Measurements from ENCODE around the gene RELB.

RELB gene

DNA sequence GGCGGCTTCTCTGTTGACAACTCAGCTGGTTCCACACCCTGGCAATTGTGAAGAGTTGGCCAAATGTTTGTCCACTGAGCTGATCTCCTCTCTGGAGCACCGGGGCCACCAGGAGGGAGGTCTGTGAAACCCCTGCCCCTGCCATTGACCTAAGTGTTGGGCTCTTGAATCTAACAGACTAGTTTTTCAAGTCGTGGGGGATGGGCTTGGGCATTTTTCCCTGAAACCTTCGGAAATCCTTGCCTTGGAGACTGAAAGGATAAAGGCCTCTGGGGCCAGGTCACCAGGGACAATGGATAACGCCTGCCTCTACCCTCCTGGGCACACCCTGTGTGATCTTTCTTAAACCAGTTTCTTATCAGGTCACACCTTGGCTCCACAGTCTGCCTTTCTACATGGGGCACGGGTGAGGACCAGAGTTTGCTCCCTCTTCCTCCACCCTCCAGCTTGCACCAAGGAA lies 78.7 kb downstream of the RELB start:
- DNase-seq (ENCODE audit: low spot score): no peak

DNA sequence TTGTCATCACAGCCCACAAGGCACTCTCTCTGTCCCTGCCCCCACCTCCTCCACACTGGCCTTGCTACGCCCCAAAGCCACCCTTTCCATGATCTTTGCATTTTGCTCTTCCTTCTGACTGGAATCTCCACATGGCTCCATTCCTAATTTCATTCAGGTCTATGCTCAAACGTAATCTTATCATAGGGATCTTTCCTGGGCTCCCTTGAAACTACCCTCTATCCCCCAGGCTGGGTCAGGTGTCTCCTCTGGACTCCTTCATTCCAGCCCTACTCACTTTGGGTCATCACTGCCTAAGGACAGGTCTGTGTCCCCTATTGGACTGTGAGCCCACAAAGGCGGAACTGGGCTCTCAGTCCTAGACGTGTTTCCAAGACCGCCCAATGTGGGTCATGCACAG lies 80.9 kb downstream of the RELB start:
- no peak for DNase-seq (ENCODE audit: low spot score)

DNA sequence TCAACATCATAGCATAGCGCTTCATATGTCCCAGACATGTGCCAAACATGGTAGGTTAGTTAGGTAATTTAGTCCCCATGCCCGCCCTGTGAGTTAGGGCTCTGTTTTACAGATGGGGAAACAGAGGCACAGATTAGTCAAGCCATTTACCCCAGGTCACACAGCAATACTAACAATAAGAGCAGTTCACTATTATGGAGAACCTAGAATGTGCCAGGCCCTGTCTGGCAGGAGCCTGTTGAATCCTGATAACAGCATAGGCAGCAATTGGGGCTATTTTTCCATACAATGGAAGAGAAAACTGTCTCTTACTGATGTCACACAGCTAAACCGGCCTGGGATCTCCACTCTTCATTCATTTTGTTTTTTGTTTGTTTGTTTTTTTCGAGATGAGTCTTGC lies 85.2 kb downstream of the RELB start:
- no peak for DNase-seq (ENCODE audit: low spot score)

DNA sequence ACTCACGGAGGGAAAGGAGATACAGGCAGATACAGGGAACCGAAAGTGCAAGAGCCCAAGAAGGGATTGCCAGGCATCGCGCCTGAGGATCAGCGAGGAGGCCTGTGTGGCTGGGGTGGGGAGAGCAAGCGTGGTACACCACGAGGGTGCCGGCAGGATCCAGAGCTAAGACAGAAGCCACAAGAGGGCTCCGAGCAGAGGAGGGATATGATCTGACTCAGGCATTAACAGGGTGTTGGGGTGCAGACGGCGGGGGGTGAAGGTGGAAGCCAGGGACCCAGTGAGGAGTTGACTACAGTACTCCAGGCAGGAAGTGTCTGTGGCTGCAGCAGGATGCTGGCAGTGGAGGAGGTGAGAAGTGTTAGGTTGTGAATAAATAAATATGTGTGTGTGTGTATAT lies 86.3 kb downstream of the RELB start:
- no peak for DNase-seq (ENCODE audit: low spot score)
